PC-3 (cell line): ENCODE results near the gene PCBP3.

Source experiments
- EZH2 ChIP-seq: fragments of 300-600 bp; sonication (generic); IDR thresholded peaks from one replicate; pipeline ENCODE4 v1.6.1; 2017; ENCODE audit warnings: antibody characterized with exemption, mild to moderate bottlenecking, low read length; ENCODE audit not compliant: unreplicated experiment
- TF ChIP-seq, protein P1 (sequence below): fragments of 300-600 bp; sonication (generic); conservative IDR thresholded peaks from 2 replicates; pipeline ENCODE4 v1.5.1; 2017; ENCODE audit warnings: antibody characterized with exemption, low read depth, mild to moderate bottlenecking, low read length

GRCh38 chr21:45772180-45772579, 128.7 kb downstream of the PCBP3 start:
- TF ChIP-seq, protein P1, sequence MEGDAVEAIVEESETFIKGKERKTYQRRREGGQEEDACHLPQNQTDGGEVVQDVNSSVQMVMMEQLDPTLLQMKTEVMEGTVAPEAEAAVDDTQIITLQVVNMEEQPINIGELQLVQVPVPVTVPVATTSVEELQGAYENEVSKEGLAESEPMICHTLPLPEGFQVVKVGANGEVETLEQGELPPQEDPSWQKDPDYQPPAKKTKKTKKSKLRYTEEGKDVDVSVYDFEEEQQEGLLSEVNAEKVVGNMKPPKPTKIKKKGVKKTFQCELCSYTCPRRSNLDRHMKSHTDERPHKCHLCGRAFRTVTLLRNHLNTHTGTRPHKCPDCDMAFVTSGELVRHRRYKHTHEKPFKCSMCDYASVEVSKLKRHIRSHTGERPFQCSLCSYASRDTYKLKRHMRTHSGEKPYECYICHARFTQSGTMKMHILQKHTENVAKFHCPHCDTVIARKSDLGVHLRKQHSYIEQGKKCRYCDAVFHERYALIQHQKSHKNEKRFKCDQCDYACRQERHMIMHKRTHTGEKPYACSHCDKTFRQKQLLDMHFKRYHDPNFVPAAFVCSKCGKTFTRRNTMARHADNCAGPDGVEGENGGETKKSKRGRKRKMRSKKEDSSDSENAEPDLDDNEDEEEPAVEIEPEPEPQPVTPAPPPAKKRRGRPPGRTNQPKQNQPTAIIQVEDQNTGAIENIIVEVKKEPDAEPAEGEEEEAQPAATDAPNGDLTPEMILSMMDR, result no peak
- TF ChIP-seq EZH2, result no peak
